Mammary epithelial cell (primary cell): ENCODE measurements around the gene ID2.

Source experiments
- EZH2 ChIP-seq: IDR thresholded peaks from 2 replicates; pipeline ENCODE4 v1.6.1; 2012; ENCODE audit warnings: low read length, inconsistent platforms, borderline replicate concordance
- TF ChIP-seq, protein P1 (sequence below), 2 donors: IDR thresholded peaks in 1 of 2; conservative IDR thresholded peaks in 1 of 2; 2 replicates each; pipeline ENCODE4 v1.5.1; 2011 to 2012; ENCODE audit warnings: inconsistent platforms in 2 of 2, low read length in 2 of 2, mild to moderate bottlenecking in 2 of 2, control low read depth in 1 of 2, low read depth in 1 of 2; ENCODE audit not compliant: insufficient read depth in 1 of 2; ENCODE audit errors: extremely low read depth in 1 of 2

DNA sequence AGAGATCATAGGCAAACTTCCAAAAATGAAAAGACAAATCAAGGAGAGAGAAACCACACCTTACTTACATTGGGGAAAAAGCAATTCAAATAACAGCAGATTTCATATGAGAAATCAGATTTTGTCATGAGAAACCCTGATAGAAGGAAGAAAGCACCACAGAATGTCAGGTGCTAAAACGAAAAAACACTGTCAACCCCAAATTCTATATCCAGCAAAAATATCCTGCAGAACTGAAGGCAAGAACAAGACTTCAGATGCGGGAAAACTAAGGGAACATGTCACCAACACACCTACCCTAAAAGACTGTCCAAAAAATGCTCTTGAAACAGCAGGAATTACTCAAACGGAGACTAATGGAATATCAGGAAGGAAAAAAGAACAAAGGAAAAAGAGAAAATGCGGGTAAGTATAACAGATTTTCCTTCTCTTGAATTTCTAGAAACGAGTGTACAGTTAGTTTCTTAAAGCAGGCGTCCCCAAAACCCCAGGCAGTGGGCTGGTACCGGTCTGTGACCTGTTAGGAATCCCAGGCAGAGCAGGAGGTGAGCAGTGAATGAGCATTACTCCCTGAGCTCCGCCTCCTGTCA, 7.3 kb upstream of the ID2 start:
- TF ChIP-seq, protein P1, sequence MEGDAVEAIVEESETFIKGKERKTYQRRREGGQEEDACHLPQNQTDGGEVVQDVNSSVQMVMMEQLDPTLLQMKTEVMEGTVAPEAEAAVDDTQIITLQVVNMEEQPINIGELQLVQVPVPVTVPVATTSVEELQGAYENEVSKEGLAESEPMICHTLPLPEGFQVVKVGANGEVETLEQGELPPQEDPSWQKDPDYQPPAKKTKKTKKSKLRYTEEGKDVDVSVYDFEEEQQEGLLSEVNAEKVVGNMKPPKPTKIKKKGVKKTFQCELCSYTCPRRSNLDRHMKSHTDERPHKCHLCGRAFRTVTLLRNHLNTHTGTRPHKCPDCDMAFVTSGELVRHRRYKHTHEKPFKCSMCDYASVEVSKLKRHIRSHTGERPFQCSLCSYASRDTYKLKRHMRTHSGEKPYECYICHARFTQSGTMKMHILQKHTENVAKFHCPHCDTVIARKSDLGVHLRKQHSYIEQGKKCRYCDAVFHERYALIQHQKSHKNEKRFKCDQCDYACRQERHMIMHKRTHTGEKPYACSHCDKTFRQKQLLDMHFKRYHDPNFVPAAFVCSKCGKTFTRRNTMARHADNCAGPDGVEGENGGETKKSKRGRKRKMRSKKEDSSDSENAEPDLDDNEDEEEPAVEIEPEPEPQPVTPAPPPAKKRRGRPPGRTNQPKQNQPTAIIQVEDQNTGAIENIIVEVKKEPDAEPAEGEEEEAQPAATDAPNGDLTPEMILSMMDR (conservative IDR thresholded peaks at IDR 0.05 in 1 of 2, IDR thresholded peaks at IDR 0.05 in 1 of 2; ENCODE audit: extremely low read depth in 1 of 2, insufficient read depth in 1 of 2, low read depth in 1 of 2, low read length in 2 of 2) = no peak
- no peak for TF ChIP-seq EZH2
